Measurements from ENCODE around the gene KATNA1.

DNA sequence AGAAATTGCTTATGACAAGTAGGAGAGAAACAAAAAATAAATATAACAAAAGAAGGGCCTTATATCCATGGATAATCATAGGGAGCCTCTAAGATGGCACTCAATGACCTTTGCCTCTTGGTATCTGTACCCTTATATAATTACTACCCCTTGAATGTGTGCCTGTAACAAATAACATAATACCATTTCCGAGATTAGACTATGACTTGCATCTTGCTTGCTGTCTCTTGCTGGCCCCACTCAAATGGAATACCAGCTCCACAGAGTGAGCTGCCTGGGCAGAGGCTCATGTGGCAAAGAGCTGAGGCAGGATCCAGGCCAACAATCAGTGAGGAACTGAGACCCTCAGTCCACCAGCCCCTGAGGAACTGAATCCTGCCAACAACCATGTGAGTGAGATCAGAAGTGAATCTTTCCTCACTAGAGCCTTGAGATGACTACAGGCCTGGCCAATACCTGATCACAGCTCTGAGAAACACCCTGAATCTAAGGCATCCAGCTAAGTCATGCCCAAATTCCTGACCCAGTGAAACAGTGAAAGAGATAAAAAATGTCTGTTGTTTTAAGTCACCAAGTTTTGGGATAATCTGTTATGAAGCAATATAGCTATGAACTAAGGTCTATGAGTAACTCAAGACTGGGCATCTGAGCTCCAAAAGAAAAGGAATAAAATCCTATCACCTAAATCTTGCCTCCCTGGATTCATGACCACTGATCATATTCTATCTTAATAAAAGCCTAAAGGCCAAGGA lies 5.5 kb downstream of the KATNA1 start:
- TF ChIP-seq YY1 (IDR thresholded peaks at IDR 0.05; ENCODE audit: extremely low read depth, insufficient replicate concordance, low read depth, low read length): no peak
- TF ChIP-seq EZH2phosphoT487 (IDR thresholded peaks at IDR 0.05; ENCODE audit: borderline replicate concordance): no peak
- TF ChIP-seq, protein P1, sequence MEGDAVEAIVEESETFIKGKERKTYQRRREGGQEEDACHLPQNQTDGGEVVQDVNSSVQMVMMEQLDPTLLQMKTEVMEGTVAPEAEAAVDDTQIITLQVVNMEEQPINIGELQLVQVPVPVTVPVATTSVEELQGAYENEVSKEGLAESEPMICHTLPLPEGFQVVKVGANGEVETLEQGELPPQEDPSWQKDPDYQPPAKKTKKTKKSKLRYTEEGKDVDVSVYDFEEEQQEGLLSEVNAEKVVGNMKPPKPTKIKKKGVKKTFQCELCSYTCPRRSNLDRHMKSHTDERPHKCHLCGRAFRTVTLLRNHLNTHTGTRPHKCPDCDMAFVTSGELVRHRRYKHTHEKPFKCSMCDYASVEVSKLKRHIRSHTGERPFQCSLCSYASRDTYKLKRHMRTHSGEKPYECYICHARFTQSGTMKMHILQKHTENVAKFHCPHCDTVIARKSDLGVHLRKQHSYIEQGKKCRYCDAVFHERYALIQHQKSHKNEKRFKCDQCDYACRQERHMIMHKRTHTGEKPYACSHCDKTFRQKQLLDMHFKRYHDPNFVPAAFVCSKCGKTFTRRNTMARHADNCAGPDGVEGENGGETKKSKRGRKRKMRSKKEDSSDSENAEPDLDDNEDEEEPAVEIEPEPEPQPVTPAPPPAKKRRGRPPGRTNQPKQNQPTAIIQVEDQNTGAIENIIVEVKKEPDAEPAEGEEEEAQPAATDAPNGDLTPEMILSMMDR (IDR thresholded peaks at IDR 0.05 in 2 of 3, conservative IDR thresholded peaks at IDR 0.05 in 1 of 3; ENCODE audit: borderline replicate concordance in 1 of 3, insufficient read depth in 1 of 3, low read depth in 2 of 3, low read length in 2 of 3): no peak
- TF ChIP-seq, protein P2, sequence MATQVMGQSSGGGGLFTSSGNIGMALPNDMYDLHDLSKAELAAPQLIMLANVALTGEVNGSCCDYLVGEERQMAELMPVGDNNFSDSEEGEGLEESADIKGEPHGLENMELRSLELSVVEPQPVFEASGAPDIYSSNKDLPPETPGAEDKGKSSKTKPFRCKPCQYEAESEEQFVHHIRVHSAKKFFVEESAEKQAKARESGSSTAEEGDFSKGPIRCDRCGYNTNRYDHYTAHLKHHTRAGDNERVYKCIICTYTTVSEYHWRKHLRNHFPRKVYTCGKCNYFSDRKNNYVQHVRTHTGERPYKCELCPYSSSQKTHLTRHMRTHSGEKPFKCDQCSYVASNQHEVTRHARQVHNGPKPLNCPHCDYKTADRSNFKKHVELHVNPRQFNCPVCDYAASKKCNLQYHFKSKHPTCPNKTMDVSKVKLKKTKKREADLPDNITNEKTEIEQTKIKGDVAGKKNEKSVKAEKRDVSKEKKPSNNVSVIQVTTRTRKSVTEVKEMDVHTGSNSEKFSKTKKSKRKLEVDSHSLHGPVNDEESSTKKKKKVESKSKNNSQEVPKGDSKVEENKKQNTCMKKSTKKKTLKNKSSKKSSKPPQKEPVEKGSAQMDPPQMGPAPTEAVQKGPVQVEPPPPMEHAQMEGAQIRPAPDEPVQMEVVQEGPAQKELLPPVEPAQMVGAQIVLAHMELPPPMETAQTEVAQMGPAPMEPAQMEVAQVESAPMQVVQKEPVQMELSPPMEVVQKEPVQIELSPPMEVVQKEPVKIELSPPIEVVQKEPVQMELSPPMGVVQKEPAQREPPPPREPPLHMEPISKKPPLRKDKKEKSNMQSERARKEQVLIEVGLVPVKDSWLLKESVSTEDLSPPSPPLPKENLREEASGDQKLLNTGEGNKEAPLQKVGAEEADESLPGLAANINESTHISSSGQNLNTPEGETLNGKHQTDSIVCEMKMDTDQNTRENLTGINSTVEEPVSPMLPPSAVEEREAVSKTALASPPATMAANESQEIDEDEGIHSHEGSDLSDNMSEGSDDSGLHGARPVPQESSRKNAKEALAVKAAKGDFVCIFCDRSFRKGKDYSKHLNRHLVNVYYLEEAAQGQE (IDR thresholded peaks at IDR 0.05; ENCODE audit: low read depth): no peak
- TF ChIP-seq RAD21 (IDR thresholded peaks at IDR 0.05; ENCODE audit: low read depth): no peak
- TF ChIP-seq POLR2A (IDR thresholded peaks at IDR 0.05; ENCODE audit: borderline replicate concordance, extremely low read depth, insufficient read depth, insufficient read length): no peak
- no peak for TF ChIP-seq ZFX (IDR thresholded peaks at IDR 0.05)
- no peak for TF ChIP-seq EZH2 (IDR thresholded peaks at IDR 0.05)
